Spleen (tissue), 11 donors: ENCODE results near the gene OBSL1. TPM values are rescaled to one million over a fixed set of nuclear protein-coding genes. Genes with fewer than 3 reads are reported as not detected.

ENCODE experiments used
- DNase-seq: peaks from one replicate; pipeline ENCODE4 v3.0.0-alpha.2; 2020
- H3K27ac ChIP-seq, 8 donors: fragments of 200-600 bp; sonication (generic) in 7 of 8; 1 replicate in 4 of 8; 2 replicates in 4 of 8; pipeline versions ENCODE4 v1.5.0 to v1.8.0; 2016 to 2021; ENCODE audit warnings: inconsistent platforms in 4 of 8, mild to moderate bottlenecking in 4 of 8, moderate library complexity in 1 of 8
- H3K27me3 ChIP-seq, 7 donors: fragments of 200-600 bp; sonication (generic) in 6 of 7; replicated peaks in 1 of 7; 1 replicate in 4 of 7; 2 replicates in 3 of 7; pipeline versions ENCODE4 v1.5.0 to v1.8.0; 2016 to 2021; ENCODE audit warnings: inconsistent platforms in 3 of 7, mild to moderate bottlenecking in 1 of 7
- H3K36me3 ChIP-seq, 6 donors: fragments of 200-600 bp; sonication (generic) in 5 of 6; 1 replicate in 4 of 6; 2 replicates in 2 of 6; pipeline versions ENCODE4 v1.5.0 to v1.8.0; 2016 to 2021; ENCODE audit warnings: inconsistent platforms in 2 of 6
- H3K4me1 ChIP-seq, 6 donors: fragments of 200-600 bp; sonication (generic) in 5 of 6; 1 replicate in 3 of 6; 2 replicates in 3 of 6; pipeline versions ENCODE4 v1.5.0 to v1.8.0; 2016 to 2021; ENCODE audit warnings: inconsistent platforms in 3 of 6
- H3K4me3 ChIP-seq, 8 donors: fragments of 200-600 bp; sonication (generic) in 7 of 8; 1 replicate in 4 of 8; 2 replicates in 4 of 8; pipeline versions ENCODE4 v1.5.0 to v1.8.0; 2016 to 2021; ENCODE audit warnings: inconsistent platforms in 4 of 8, mild to moderate bottlenecking in 4 of 8, moderate library complexity in 2 of 8
- H3K9me3 ChIP-seq, 8 donors: fragments of 200-600 bp; sonication (generic) in 7 of 8; 1 replicate in 4 of 8; 2 replicates in 4 of 8; pipeline versions ENCODE4 v1.5.0 to v1.8.0; 2016 to 2021; ENCODE audit warnings: inconsistent platforms in 4 of 8
- POLR2A ChIP-seq, 3 donors: fragments of 450-650 bp; IDR thresholded peaks; one replicate each; pipeline ENCODE4 v1.5.1; 2017; ENCODE audit warnings: antibody characterized with exemption in 3 of 3, mild to moderate bottlenecking in 1 of 3
- POLR2AphosphoS5 ChIP-seq, 3 donors: sonication (generic); formaldehyde crosslinking; IDR thresholded peaks; one replicate each; pipeline ENCODE4 v1.5.1; 2017; ENCODE audit warnings: antibody characterized with exemption in 3 of 3
- WGBS, 5 donors: extraction: QIAGEN DNeasy Blood & Tissue Kit in 3 of 5; methylation state at CpG; one replicate each; pipeline versions ENCODE4 v1.1.5 to v1.1.7; 2013 to 2018; 5-methylcytosine and 5-hydroxymethylcytosine counted together
- intact Hi-C: fragments of 100-400 bp; cut with DNase I; formaldehyde crosslinking; loops from one replicate; pipeline ENCODE4 v1.15.0; 2023; ENCODE audit warnings: low total_unique reads
- polyA plus RNA-seq, 3 donors: library from polyadenylated mRNA; stranded (reverse); fragments of 200-250 nt; gene quantifications; one replicate each; pipeline ENCODE4 v1.2.1, GENCODE V29; 2013
- total RNA-seq, 7 donors: library from RNA; depleted of rRNA in 3 of 7; stranded (reverse); fragments of >200 nt in 3 of 7; fragmentation: NEBNext Ultra II Directional in 4 of 7; extraction: Animal tissue kit (Norgen Biotek cat#: 25700) in 4 of 7; gene quantifications; one replicate each; pipeline versions ENCODE4 v1.1.0 to v1.2.1, GENCODE V29; 2016 to 2021
- TF ChIP-seq, protein P1 (sequence below), 11 experiments: fragments of 200-600 bp in 7 of 11; fragments of 450-650 bp in 4 of 11; sonication (generic) in 4 of 11; IDR thresholded peaks in 8 of 11; conservative IDR thresholded peaks in 3 of 11; 1 replicate in 7 of 11; 2 replicates in 4 of 11; pipeline versions ENCODE4 v1.4.0 to v1.8.0; 2016 to 2021; ENCODE audit warnings: antibody characterized with exemption in 11 of 11, inconsistent platforms in 4 of 11, mild to moderate bottlenecking in 1 of 11
- donor health status: healthy with polysubstance abuse.
- donor health status: DM: no; HTN: no; CAD: no; lungs with moderate emphysema.
- donor health status: DM: no; HTN: no; CAD: no.
- donor health status: Bipolar disorder and iron deficiency.
- donor health status: healthy.
- donor health status: DM: no; HTN: no; CAD: no.
- donor health status: DM: yes; HTN: yes; CAD: no.

OBSL1 gene
- total and polyA plus RNA-seq, 10 donors = 15.9 to 51.6 (median 31.0) TPM

GRCh38 chr2:219542931-219543595 is 28.3 kb downstream of the OBSL1 start:
- intact Hi-C loops = loop anchor here (5.0 kb wide), 1 partner anchor 99 kb away; no protein-coding TSS in a partner anchor
- Histone ChIP-seq H3K4me3 (peak overlapping the region; percentile 36 to 83 (median 76)), H3K27me3 (peaks cover 0 to 100% (median 7%) of the 10 kb centered on the region in 7 donors), H3K4me1 (peaks cover 19 to 40% (median 35%) of the 10 kb centered on the region in 6 donors), H3K9me3 (no peaks in the 10 kb centered on the region), H3K27ac (peak overlapping the region; percentile 3 to 87 (median 84)), H3K36me3 (peaks cover 0 to 20% (median 6%) of the 10 kb centered on the region in 6 donors)
- TF ChIP-seq, protein P1, sequence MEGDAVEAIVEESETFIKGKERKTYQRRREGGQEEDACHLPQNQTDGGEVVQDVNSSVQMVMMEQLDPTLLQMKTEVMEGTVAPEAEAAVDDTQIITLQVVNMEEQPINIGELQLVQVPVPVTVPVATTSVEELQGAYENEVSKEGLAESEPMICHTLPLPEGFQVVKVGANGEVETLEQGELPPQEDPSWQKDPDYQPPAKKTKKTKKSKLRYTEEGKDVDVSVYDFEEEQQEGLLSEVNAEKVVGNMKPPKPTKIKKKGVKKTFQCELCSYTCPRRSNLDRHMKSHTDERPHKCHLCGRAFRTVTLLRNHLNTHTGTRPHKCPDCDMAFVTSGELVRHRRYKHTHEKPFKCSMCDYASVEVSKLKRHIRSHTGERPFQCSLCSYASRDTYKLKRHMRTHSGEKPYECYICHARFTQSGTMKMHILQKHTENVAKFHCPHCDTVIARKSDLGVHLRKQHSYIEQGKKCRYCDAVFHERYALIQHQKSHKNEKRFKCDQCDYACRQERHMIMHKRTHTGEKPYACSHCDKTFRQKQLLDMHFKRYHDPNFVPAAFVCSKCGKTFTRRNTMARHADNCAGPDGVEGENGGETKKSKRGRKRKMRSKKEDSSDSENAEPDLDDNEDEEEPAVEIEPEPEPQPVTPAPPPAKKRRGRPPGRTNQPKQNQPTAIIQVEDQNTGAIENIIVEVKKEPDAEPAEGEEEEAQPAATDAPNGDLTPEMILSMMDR (IDR thresholded peaks at IDR 0.05 in 8 of 11, conservative IDR thresholded peaks at IDR 0.05 in 3 of 11) = peak in 1 of 11 experiments; percentile 11
- no peak for TF ChIP-seq POLR2A (IDR thresholded peaks at IDR 0.05)
- TF ChIP-seq POLR2AphosphoS5 (IDR thresholded peaks at IDR 0.05) = peak in 1 of 3 donors; percentile 2
- DNase-seq = no peak
- WGBS, 5 donors = 0 to 1% (median 0%) methylated on average over 27 to 66 of the region's 66 CpGs

DNA sequence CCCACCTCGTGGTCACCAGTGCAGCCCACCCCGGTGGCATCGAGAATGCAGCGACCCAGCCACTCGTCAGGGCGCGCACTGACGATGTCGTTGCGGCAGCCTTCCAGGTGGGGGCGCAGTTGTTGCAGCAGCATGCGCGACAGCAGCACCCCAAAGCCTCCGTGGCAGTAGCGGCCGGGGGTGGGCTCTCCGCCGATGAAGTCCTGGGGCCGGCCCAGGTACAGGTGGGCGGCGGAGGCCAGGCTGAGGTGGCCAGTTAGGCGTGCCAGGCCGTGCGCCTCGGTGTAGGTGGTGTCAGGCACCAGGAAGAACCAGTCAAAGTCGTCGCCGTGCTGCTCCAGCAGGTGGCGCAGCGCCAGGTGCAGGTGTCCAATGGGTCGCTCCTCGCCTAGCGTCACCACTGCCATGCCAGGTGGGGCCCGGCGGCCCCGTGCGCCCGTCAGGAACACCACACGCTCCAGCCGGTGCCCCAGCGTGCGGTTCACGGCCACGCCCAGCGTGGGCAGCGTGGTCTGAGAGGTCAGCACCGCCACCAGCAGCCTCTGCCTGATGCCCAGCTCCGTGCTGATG is 29.6 kb downstream of the OBSL1 start:
- TF ChIP-seq POLR2AphosphoS5 (IDR thresholded peaks at IDR 0.05) = peak in 2 of 3 donors; percentile 53 to 66
- TF ChIP-seq POLR2A (IDR thresholded peaks at IDR 0.05) = no peak
- TF ChIP-seq, protein P1 (IDR thresholded peaks at IDR 0.05 in 8 of 11, conservative IDR thresholded peaks at IDR 0.05 in 3 of 11) = peak; percentile 80 to 98 (median 94)
- Histone ChIP-seq H3K36me3 (peaks cover 0 to 20% (median 6%) of the 10 kb centered on the region in 6 donors), H3K9me3 (no peaks in the 10 kb centered on the region), H3K4me1 (peaks cover 19 to 40% (median 35%) of the 10 kb centered on the region in 6 donors), H3K4me3 (peak overlapping the region; percentile 15 to 83 (median 36)), H3K27ac (peak overlapping the region in 1 of 8 donors; percentile 5), H3K27me3 (peaks cover 0 to 100% (median 7%) of the 10 kb centered on the region in 7 donors)
- 1 to 6% (median 4%) methylated on average over 26 to 48 of the region's 48 CpGs for WGBS, 5 donors
- intact Hi-C loops = loop anchor here (5.0 kb wide), 1 partner anchor 101 kb away; no protein-coding TSS in a partner anchor
- peak; percentile 95 for DNase-seq

GRCh38 chr2:219540784-219541504 is 30.4 kb downstream of the OBSL1 start:
- H3K4me3 ChIP-seq = peak overlapping the region in 1 of 8 donors; percentile 75
- WGBS, 5 donors = 85 to 93% (median 87%) methylated on average over 8 to 12 of the region's 12 CpGs
- peaks cover 0 to 20% (median 6%) of the 10 kb centered on the region in 6 donors for H3K36me3 ChIP-seq
- DNase-seq = no peak
- H3K4me1 ChIP-seq = peaks cover 19 to 40% (median 35%) of the 10 kb centered on the region in 6 donors
- no peak for TF ChIP-seq POLR2AphosphoS5 (IDR thresholded peaks at IDR 0.05)
- TF ChIP-seq, protein P1 (IDR thresholded peaks at IDR 0.05 in 8 of 11, conservative IDR thresholded peaks at IDR 0.05 in 3 of 11) = no peak
- intact Hi-C loops = loop anchor here (5.0 kb wide), 1 partner anchor 101 kb away; no protein-coding TSS in a partner anchor
- no peaks in the 10 kb centered on the region for H3K9me3 ChIP-seq
- peaks cover 0 to 100% (median 7%) of the 10 kb centered on the region in 7 donors for H3K27me3 ChIP-seq
- no peak overlapping the region for H3K27ac ChIP-seq
